ENCODE results near the gene SLC47A2.

GRCh38 chr17:19631905-19632304, 84.5 kb downstream of the SLC47A2 start:
- TF ChIP-seq CTCF (conservative IDR thresholded peaks at IDR 0.05; ENCODE audit: low read length) (no peak), EZH2phosphoT487 (IDR thresholded peaks at IDR 0.05; ENCODE audit: borderline replicate concordance) (no peak)

All from Loucy (cell line).